Vagina (tissue), 2 donors: ENCODE data around the gene SUPT6H. TPM values are rescaled to one million over a fixed set of nuclear protein-coding genes. Genes with fewer than 3 reads are reported as not detected.

Experiments
- DNase-seq, 2 donors: peaks; one replicate each; pipeline ENCODE4 v3.0.0-alpha.2; 2017; ENCODE audit errors: extremely low spot score in 2 of 2
- H3K27ac ChIP-seq: fragments of 200-600 bp; sonication (generic); one replicate; pipeline ENCODE4 v1.5.1; 2019
- H3K27me3 ChIP-seq: fragments of 200-600 bp; sonication (generic); one replicate; pipeline ENCODE4 v1.5.1; 2019
- H3K36me3 ChIP-seq, 2 donors: fragments of 200-600 bp; sonication (generic); one replicate each; pipeline ENCODE4 v1.5.1; 2017 to 2019
- H3K4me1 ChIP-seq: fragments of 200-600 bp; sonication (generic); one replicate; pipeline ENCODE4 v1.5.1; 2019
- H3K4me3 ChIP-seq, 2 donors: fragments of 200-600 bp; sonication (generic); 1 replicate in 1 of 2; 2 replicates in 1 of 2; pipeline ENCODE4 v1.5.1; 2016 to 2019
- H3K9me3 ChIP-seq: fragments of 200-600 bp; sonication (generic); one replicate; pipeline ENCODE4 v1.5.1; 2019
- CTCF ChIP-seq, 3 experiments: fragments of 450-650 bp in 2 of 3; fragments of 200-600 bp in 1 of 3; sonication (generic) in 1 of 3; IDR thresholded peaks; one replicate each; pipeline ENCODE4 v1.5.1; 2017 to 2019; ENCODE audit warnings: antibody characterized with exemption in 3 of 3, mild to moderate bottlenecking in 2 of 3, moderate library complexity in 2 of 3
- POLR2A ChIP-seq, 2 donors: fragments of 450-650 bp; IDR thresholded peaks; one replicate each; pipeline ENCODE4 v1.6.1; 2017; ENCODE audit warnings: antibody characterized with exemption in 2 of 2, mild to moderate bottlenecking in 2 of 2, moderate library complexity in 2 of 2
- POLR2AphosphoS5 ChIP-seq, 2 donors: sonication (generic); formaldehyde crosslinking; IDR thresholded peaks; one replicate each; pipeline ENCODE4 v1.9.0; 2017; ENCODE audit warnings: antibody characterized with exemption in 2 of 2, mild to moderate bottlenecking in 2 of 2, low read depth in 1 of 2; ENCODE audit not compliant: insufficient read depth in 1 of 2
- intact Hi-C: fragments of 100-400 bp; cut with DNase I; formaldehyde crosslinking; loops from one replicate; pipeline ENCODE4 v1.15.1; 2023
- total RNA-seq: library from RNA; depleted of rRNA; stranded (reverse); fragments of >200 nt; gene quantifications from one replicate; pipeline ENCODE4 v1.2.3, GENCODE V29; 2016

Gene SUPT6H
- total RNA-seq, 1 donor from 2014 or later: 89.6 TPM

- peaks cover 0 to 16% of the 10 kb centered on the region in 2 donors for H3K36me3 ChIP-seq
These were observed 86.1 kb downstream of the SUPT6H start for GRCh38 chr17:28747801-28748750.

GRCh38 chr17:28748852-28749515 is 87.0 kb downstream of the SUPT6H start:
- intact Hi-C loops: no loop called here

More at GRCh38 chr17:28747801-28748750, 86.1 kb downstream of the SUPT6H start:
- no peak for TF ChIP-seq POLR2A (IDR thresholded peaks at IDR 0.05)
- TF ChIP-seq POLR2AphosphoS5 (IDR thresholded peaks at IDR 0.05; ENCODE audit: insufficient read depth in 1 of 2, low read depth in 1 of 2): no peak
- no peak for TF ChIP-seq CTCF (IDR thresholded peaks at IDR 0.05)
- Histone ChIP-seq H3K4me3 (no peak overlapping the region), H3K27ac (no peak overlapping the region), H3K27me3 (no peaks in the 10 kb centered on the region), H3K4me1 (peaks cover 55% of the 10 kb centered on the region), H3K9me3 (no peaks in the 10 kb centered on the region)
- DNase-seq: no peak
- intact Hi-C loops: no loop called here

DNA sequence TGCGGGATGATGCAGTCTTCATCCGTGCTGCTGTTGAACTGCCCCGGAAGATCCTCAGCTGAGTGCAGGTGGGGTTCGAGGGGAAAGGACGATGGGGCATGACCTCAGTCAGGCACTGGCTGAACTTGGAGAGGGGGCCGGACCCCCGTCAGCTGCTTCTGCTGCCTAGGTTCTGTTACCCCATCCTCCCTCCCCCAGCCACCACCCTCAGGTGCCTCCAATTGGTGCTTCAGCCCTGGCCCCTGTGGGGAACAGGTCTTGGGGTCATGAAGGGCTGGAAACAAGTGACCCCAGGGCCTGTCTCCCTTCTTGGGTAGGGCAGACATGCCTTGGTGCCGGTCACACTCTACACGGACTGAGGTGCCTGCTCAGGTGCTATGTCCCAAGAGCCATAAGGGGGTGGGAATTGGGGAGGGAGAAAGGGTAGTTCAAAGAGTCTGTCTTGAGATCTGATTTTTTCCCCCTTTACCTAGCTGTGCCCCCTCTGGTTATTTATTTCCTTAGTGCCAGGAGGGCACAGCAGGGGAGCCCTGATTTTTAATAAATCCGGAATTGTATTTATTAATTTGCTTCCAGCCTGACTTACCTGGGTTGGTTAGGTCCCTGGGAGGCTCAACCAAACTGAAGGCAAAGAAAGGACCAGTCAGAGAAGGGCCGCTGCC is 87.6 kb downstream of the SUPT6H start:
- no peak for DNase-seq
- Histone ChIP-seq H3K4me1 (peaks cover 43% of the 10 kb centered on the region), H3K27me3 (no peaks in the 10 kb centered on the region), H3K36me3 (peaks cover 0 to 16% of the 10 kb centered on the region in 2 donors), H3K9me3 (no peaks in the 10 kb centered on the region), H3K4me3 (no peak overlapping the region), H3K27ac (peak overlapping the region; percentile 47)
- TF ChIP-seq POLR2A (IDR thresholded peaks at IDR 0.05) (no peak), CTCF (IDR thresholded peaks at IDR 0.05) (no peak), POLR2AphosphoS5 (IDR thresholded peaks at IDR 0.05; ENCODE audit: insufficient read depth in 1 of 2, low read depth in 1 of 2) (no peak)
- intact Hi-C loops: no loop called here

More at GRCh38 chr17:28748852-28749515, 87.0 kb downstream of the SUPT6H start:
- DNase-seq: no peak
- no peak overlapping the region for H3K4me3 ChIP-seq
- no peak for TF ChIP-seq POLR2A (IDR thresholded peaks at IDR 0.05)
- no peak for TF ChIP-seq CTCF (IDR thresholded peaks at IDR 0.05)
- TF ChIP-seq POLR2AphosphoS5 (IDR thresholded peaks at IDR 0.05; ENCODE audit: insufficient read depth in 1 of 2, low read depth in 1 of 2): no peak
- H3K27me3 ChIP-seq: no peaks in the 10 kb centered on the region
- peaks cover 49% of the 10 kb centered on the region for H3K4me1 ChIP-seq
- peaks cover 0 to 16% of the 10 kb centered on the region in 2 donors for H3K36me3 ChIP-seq
- no peaks in the 10 kb centered on the region for H3K9me3 ChIP-seq
- no peak overlapping the region for H3K27ac ChIP-seq

- no peaks in the 10 kb centered on the region for H3K27me3 ChIP-seq
- intact Hi-C loops: no loop called here
These were observed 88.4 kb downstream of the SUPT6H start for GRCh38 chr17:28750178-28751047.

More at GRCh38 chr17:28750178-28751047, 88.4 kb downstream of the SUPT6H start:
- Histone ChIP-seq H3K27ac (peak overlapping the region; percentile 47), H3K4me1 (peaks cover 35% of the 10 kb centered on the region), H3K4me3 (no peak overlapping the region), H3K36me3 (peaks cover 0 to 16% of the 10 kb centered on the region in 2 donors), H3K9me3 (no peaks in the 10 kb centered on the region)
- DNase-seq: no peak
- TF ChIP-seq POLR2A (IDR thresholded peaks at IDR 0.05): no peak
- TF ChIP-seq POLR2AphosphoS5 (IDR thresholded peaks at IDR 0.05; ENCODE audit: insufficient read depth in 1 of 2, low read depth in 1 of 2): peak; percentile 40 to 85
- peak; percentile 96 to 99 (median 99) for TF ChIP-seq CTCF (IDR thresholded peaks at IDR 0.05)
